ENCODE measurements around the gene SNRPB.

The SNRPB gene

DNA sequence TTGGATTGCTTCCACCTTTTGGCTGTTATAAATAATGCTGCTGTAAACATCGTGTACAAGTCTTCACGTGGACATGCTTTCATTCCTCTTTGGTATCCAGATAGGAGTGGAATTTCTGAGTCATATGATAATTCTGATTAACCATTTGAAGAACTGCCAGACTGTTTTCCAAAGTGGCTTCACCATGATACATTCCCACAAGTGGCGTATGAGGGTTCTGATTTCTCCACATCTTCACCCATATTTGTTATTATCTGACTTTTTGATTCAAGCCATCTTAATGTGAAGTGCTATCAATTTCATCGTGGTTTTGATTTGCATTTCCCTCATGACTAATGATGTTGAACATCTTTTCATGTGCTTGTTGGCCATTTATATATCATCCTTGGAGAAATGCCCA lies 2.9 kb upstream of the SNRPB start:
- no peak for DNase-seq

DNA sequence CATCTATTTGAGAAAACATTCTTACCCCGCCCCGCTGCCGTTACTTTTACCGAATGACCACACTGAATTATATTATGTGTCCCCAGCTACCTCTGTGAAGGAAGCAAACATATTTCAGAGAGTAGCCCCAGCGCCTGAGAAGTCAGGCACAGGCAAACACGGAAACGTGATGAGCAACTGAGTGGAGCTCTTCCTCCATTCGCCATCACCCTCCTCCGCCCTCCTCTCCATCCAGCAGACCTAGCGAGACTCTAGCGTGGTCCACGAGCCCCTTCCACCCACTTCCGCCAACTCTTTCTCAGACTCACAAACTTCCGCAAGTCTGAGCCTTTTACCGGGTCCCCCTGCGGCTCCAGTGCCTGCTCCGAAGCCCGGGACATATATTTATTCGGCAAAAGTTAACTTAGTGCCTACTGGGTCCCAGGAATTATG lies 582 bp downstream of the SNRPB start:
- peak; percentile 73 to 76 for DNase-seq

DNA sequence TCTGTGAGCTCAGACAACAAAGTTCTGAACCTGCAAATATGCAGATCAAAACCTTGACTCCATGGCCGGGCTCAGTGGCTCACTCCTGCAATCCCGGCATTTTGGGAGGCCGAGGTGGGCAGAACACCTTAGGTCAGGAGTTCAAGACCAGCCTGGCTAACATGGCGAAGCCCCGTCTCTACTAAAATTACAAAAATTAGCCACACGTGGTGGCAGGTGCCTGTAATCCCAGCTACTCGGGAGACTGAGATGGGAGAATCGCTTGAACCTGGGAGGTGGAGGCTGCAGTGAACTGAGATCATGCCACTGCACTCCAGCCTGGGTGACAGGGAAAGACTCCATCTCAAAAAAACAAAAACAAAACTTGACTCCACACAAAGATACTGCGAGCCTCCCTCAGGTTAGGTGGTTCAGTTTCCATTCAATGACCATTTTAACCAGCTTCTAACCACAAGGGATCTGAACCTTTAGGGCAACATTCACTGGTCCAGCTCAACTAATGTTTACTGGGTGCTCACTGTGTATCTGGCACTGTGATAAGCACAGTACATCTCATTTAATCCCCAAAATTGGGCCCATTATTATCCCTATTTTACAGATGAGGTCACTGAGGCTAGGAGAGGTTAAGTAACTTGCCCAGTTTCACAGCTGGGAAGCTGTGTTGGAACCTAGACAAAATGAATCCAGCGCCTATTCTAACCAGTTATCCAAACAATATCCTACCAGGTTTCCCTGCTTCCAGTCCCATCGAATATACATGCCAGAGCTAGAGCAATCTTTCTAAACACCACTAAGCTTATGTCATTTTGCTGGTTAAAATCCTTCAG lies 1.8 kb downstream of the SNRPB start:
- DNase-seq, result no peak

DNA sequence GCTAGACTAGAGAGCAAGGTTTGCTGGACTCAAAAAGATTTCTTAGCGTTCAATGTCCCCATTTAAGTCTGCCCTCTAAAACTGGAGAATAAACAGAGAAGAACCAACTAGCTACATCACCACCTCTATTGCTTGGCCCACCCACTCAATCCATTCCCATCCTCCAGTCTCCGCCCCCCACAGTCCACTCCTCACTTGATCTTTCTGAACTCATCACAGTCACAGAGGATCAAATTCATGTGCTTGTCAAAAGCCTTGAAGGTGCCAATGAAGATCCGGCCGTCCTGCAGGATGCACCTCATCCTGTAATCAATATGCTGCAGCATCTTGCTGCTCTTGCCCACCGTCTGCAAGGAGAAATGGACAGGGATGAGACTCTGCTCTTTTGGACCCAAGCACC lies 3.2 kb downstream of the SNRPB start:
- no peak for DNase-seq

- no peak for DNase-seq
Measured at GRCh38 chr20:2465100-2465499, 5.5 kb downstream of the SNRPB start.

GRCh38 chr20:2463616-2464365 lies 6.8 kb downstream of the SNRPB start:
- no peak for DNase-seq

DNA sequence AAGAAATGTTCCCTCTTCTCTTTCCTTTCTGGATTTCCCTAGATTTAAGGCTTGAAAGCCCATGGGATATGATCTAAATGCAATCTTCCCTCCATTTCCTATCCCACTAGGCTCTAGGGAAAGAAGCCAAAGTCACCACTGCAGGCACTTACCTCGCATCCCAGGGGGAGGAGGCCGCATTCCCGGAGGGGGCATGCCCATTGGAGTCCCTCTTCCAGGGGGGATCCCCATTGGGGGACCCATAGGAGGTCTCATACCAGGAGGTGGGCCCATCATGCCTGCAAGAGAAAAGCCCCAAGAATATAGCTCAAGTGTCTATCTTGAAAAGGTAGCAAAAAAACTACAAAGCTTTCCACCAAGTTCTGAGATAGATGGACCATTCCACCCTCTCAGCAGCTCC lies 8.1 kb downstream of the SNRPB start:
- no peak for DNase-seq

- DNase-seq, result no peak
Measured at GRCh38 chr20:2460752-2461424, 9.7 kb downstream of the SNRPB start.

GRCh38 chr20:2459981-2460751 lies 10.4 kb downstream of the SNRPB start:
- no peak for DNase-seq

- no peak for DNase-seq
Measured at GRCh38 chr20:2458919-2459499, 11.6 kb downstream of the SNRPB start.

GRCh38 chr20:2455771-2456497 lies 14.7 kb downstream of the SNRPB start:
- no peak for DNase-seq

DNA sequence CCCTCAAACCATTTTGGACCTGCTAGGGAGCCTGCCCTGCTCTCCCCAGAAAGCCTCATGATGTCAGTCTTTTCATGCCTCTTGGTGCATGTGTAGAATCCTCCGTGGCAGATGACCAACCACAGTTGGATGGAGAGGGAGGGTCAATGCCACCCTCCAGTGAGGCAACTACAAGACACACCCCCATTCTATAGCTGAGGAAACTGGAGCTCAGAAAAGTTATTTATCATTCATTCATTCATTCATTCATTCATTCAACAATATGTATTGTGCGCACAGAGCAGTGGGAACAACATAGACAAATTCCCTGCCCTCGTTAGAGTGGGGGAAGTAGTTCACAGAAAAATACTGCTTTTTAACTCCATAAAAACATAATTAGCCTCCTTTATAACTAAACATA lies 16.8 kb downstream of the SNRPB start:
- no peak for DNase-seq

GRCh38 chr20:2451939-2452732 lies 18.5 kb downstream of the SNRPB start:
- DNase-seq, result peak; percentile 51 to 59

DNA sequence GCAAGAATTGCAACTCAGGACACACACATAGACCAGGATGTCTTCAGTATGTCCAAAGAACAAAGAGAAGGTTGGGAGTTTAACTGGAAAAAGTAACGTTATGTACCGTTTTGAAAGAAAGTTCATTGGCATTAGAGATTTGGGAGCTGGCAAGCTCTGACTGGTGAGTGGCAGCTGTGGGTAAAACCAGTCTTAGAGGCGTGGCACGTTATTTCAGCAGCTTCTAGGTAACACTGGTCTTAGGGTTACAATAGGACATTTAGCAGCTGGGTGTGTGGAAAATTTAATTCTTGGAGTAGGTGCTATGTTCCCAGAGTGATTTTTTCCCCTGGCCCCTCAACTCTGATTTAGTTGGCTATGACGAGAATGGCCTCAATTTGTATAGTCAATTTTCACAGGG lies 19.2 kb downstream of the SNRPB start:
- no peak for DNase-seq

GRCh38 chr20:2449386-2449785 lies 21.2 kb downstream of the SNRPB start:
- DNase-seq, result peak in 1 of 2 donors; percentile 19

GRCh38 chr20:2446845-2447244 lies 23.7 kb downstream of the SNRPB start:
- peak in 1 of 2 donors; percentile 49 for DNase-seq

GRCh38 chr20:2431185-2431584 lies 39.4 kb downstream of the SNRPB start:
- DNase-seq, result no peak

GRCh38 chr20:2430538-2430937 lies 40.1 kb downstream of the SNRPB start:
- no peak for DNase-seq

DNA sequence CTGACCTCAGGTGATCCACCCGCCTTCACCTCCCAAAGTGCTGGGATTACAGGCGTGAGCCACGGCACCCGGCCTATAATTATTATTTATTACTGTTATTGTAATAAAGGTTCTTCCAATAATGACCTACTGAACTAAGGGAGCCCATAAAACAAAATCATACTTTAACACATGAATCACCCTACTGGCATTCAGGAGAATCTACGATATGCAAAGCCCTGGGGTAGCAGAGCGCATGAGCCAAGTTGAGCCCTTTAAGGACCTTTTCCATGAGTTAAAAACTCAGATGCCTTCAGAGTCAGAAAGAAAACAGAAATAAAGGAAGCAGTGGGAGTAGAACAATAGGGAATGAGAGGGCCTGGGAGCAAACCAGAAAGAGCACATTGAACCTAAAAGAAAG lies 41.5 kb downstream of the SNRPB start:
- DNase-seq, result no peak

DNA sequence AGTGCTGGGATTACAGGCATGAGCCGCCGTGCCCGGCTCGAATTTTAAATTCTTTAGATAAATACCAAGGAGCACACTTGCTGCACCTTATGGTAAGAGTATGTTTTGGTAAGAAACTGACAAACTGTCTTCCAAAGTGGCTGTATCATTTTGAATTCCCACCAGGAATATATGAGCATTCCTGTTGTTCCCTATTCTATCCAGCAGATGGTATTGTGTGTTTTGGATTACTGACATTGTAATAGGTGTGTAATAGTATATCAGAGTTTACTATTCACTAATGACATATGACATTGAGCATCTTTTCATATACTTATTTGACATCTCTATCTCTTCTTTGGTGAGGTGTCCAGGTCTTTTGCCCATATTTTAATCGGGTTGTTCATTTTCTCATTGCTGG lies 49.3 kb downstream of the SNRPB start:
- no peak for DNase-seq

GRCh38 chr20:2420510-2420909 lies 50.1 kb downstream of the SNRPB start:
- DNase-seq, result no peak

All from CD4-positive, alpha-beta T cell treated with Interleukin-4 for 1 hour (primary cell).